Sigmoid colon (tissue), 4 donors: ENCODE measurements around the gene DCDC2C.

Experiments used
- CTCF ChIP-seq, 4 experiments: fragments of 450-650 bp in 3 of 4; fragments of 200-600 bp in 1 of 4; IDR thresholded peaks; one replicate each; pipeline ENCODE4 v1.5.1; 2016 to 2019; ENCODE audit warnings: antibody characterized with exemption in 4 of 4, mild to moderate bottlenecking in 3 of 4, moderate library complexity in 2 of 4
- EP300 ChIP-seq, 4 donors: sonication (generic); formaldehyde crosslinking; IDR thresholded peaks; one replicate each; pipeline ENCODE4 v1.6.1; 2017; ENCODE audit warnings: antibody characterized with exemption in 4 of 4
- POLR2A ChIP-seq, 2 donors: fragments of 450-650 bp; IDR thresholded peaks; one replicate each; pipeline ENCODE4 v1.6.1; 2016; ENCODE audit warnings: antibody characterized with exemption in 2 of 2, mild to moderate bottlenecking in 2 of 2, moderate library complexity in 2 of 2
- POLR2AphosphoS5 ChIP-seq, 4 donors: sonication (generic); formaldehyde crosslinking; IDR thresholded peaks; one replicate each; pipeline ENCODE4 v1.6.1; 2017; ENCODE audit warnings: antibody characterized with exemption in 4 of 4

- TF ChIP-seq CTCF (IDR thresholded peaks at IDR 0.05) (no peak), POLR2A (IDR thresholded peaks at IDR 0.05) (no peak), POLR2AphosphoS5 (IDR thresholded peaks at IDR 0.05) (no peak), EP300 (IDR thresholded peaks at IDR 0.05) (no peak)
Measured at GRCh38 chr2:3872451-3872850, 169.1 kb downstream of the DCDC2C start.
